HCT116 (cell line): ENCODE results near the gene COL4A3.

Experiments
- CEBPB ChIP-seq: IDR thresholded peaks from 2 replicates; pipeline ENCODE4 v1.6.1; 2012; ENCODE audit warnings: low read depth
- EZH2 ChIP-seq: fragments of 200-600 bp; sonication (generic); IDR thresholded peaks from 2 replicates; pipeline ENCODE4 v1.6.1; 2017; ENCODE audit warnings: antibody characterized with exemption, mixed run types
- POLR2AphosphoS5 ChIP-seq: IDR thresholded peaks from 2 replicates; pipeline ENCODE4 v1.6.1; 2011; ENCODE audit warnings: mild to moderate bottlenecking, low read depth, low read length, moderate library complexity
- TF ChIP-seq, protein P1 (sequence below), 3 experiments: fragments of 200-600 bp in 1 of 3; sonication (generic) in 1 of 3; IDR thresholded peaks in 2 of 3; conservative IDR thresholded peaks in 1 of 3; 2 replicates each; pipeline ENCODE4 v1.5.1; 2012 to 2017; ENCODE audit warnings: low read depth in 2 of 3, low read length in 2 of 3, antibody characterized with exemption in 1 of 3, borderline replicate concordance in 1 of 3, control low read depth in 1 of 3, mild to moderate bottlenecking in 1 of 3, mixed read lengths in 1 of 3, mixed run types in 1 of 3, moderate library complexity in 1 of 3; ENCODE audit not compliant: insufficient read depth in 1 of 3

DNA sequence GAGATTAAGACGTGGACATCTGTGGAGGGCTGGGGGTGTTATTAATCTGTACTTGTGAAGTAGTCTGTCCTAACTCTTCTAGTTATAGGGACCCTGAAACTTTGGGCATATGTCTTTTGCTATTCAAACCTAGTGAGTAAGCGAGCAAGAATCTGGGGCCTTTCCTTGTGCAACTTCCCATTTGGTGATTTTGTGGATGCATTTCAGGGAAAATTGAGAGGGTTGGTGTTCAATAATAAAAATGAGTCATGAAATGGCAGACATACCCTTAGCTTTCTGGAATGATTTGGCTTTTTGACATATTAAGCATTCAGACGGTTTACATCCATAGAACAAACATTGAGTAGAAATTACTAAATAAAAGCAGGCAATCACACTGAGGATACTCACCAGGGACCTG, 17.4 kb upstream of the COL4A3 start:
- TF ChIP-seq POLR2AphosphoS5, result no peak
- TF ChIP-seq, protein P1, sequence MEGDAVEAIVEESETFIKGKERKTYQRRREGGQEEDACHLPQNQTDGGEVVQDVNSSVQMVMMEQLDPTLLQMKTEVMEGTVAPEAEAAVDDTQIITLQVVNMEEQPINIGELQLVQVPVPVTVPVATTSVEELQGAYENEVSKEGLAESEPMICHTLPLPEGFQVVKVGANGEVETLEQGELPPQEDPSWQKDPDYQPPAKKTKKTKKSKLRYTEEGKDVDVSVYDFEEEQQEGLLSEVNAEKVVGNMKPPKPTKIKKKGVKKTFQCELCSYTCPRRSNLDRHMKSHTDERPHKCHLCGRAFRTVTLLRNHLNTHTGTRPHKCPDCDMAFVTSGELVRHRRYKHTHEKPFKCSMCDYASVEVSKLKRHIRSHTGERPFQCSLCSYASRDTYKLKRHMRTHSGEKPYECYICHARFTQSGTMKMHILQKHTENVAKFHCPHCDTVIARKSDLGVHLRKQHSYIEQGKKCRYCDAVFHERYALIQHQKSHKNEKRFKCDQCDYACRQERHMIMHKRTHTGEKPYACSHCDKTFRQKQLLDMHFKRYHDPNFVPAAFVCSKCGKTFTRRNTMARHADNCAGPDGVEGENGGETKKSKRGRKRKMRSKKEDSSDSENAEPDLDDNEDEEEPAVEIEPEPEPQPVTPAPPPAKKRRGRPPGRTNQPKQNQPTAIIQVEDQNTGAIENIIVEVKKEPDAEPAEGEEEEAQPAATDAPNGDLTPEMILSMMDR (IDR thresholded peaks at IDR 0.05 in 2 of 3, conservative IDR thresholded peaks at IDR 0.05 in 1 of 3; ENCODE audit: borderline replicate concordance in 1 of 3, insufficient read depth in 1 of 3, low read depth in 2 of 3, low read length in 2 of 3), result no peak
- TF ChIP-seq EZH2, result no peak
- TF ChIP-seq CEBPB, result no peak
